GM18520 (cell line): Measurements from ENCODE around the gene EHD4.
A peak's percentile ranks its signal among the peaks of the same experiment; 100 is the strongest.

ENCODE experiments used
- ATAC-seq: cut with Tn5 transposase; IDR thresholded peaks from one replicate; pipeline ENCODE4 v1.9.1; 2021; ENCODE audit not compliant: unreplicated experiment

EHD4 gene

GRCh38 chr15:41921167-41921566 lies 51.2 kb downstream of the EHD4 start:
- no peak for ATAC-seq

GRCh38 chr15:41919954-41920538 lies 52.3 kb downstream of the EHD4 start:
- ATAC-seq: no peak

DNA sequence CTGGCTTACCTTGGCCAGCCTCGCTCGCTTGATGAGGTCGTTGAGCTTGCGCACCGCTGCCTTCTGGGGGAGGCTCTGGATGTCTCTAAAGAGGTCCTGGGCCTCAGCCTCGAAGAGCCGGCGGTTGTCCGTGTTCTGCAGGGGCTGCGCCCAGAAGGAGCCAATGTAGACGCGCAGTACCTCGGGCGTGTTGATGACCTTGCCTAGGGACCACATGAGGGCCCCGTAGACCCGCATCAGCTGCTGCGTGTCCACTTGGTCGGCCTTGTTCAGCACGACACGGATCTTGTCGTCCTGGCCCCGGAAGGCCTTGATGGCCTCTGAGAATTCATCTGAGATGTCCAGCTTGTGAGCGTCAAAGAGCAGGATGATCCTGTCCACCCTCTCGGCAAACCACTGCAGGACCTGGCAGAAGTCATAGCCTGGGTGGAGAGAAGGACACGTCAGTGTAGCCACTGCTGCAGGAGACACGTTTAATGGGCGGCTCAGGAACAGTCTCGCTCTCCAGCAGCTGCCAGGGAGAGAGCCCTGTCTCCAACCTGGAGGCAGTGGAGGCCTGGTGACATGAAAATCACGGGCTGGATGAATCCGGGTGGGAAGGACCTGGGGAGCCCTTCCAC lies 53.0 kb downstream of the EHD4 start:
- ATAC-seq: no peak

DNA sequence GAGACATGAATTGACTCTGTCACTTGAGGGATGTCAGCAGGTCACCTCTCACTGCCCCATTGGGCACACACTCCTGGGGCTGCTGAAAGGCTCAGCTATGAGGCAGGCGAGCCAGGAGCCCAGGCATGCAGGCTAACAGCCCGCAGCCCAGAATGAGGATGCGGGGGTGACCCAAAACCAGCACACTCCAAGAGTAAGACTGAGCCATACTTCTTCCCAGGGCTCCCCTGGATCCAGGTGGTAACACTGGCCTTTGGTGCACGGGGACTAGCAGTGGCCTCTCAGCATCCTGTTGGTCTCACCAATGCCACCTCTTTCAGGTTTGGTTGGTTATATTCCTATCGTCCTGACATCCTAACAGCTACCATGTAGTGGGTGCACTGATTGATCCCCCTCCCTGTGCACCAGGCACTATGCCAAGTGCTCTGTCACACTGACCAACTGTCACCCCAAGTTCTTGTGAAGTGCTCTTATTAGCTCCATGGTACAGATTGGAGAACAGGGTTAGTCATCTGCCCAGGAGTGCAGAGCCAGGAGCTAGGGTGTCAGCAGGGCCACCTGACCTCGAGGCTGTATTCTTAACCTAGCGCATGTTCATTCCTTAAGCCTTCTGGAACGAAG lies 53.7 kb downstream of the EHD4 start:
- ATAC-seq: no peak

GRCh38 chr15:41917767-41918430 lies 54.5 kb downstream of the EHD4 start:
- no peak for ATAC-seq

DNA sequence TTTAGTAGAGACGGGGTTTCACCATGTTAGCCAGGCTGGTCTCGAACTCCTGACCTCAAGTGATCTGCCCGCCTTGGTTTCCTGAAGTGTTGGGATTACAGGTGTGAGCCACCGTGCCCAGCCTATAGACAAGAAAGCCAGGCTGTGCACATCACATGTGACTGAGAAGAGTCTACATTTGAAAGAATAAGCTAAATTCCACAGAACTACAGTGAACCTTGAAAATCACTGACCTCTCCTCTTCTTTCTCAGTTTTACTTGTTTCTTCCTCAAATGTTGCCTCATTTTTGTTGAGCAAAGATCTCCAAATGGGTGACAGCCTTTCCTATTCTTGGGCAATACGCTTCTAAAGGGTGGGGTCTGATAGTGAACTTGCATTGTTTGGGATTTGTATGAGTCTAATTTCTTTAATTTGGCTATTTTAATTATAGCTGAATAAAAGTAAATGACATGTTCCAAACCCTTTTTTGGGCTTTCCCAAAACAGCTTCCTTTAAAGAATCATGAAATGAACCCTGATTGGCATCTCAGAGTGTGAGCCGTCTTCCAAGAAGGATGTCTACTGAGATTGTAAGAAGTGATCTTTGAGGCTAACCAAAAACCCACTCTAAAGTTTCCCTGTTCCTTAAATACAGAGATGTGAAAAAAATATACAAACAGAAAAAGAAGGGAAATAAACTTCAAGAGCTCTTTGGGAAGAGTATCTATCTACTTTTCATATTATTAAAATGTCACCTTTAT lies 56.9 kb downstream of the EHD4 start:
- no peak for ATAC-seq

GRCh38 chr15:41914411-41914810 lies 57.9 kb downstream of the EHD4 start:
- ATAC-seq: no peak

- no peak for ATAC-seq
These were observed 59.1 kb downstream of the EHD4 start for GRCh38 chr15:41913256-41913655.

GRCh38 chr15:41911691-41912345 lies 60.5 kb downstream of the EHD4 start:
- no peak for ATAC-seq

DNA sequence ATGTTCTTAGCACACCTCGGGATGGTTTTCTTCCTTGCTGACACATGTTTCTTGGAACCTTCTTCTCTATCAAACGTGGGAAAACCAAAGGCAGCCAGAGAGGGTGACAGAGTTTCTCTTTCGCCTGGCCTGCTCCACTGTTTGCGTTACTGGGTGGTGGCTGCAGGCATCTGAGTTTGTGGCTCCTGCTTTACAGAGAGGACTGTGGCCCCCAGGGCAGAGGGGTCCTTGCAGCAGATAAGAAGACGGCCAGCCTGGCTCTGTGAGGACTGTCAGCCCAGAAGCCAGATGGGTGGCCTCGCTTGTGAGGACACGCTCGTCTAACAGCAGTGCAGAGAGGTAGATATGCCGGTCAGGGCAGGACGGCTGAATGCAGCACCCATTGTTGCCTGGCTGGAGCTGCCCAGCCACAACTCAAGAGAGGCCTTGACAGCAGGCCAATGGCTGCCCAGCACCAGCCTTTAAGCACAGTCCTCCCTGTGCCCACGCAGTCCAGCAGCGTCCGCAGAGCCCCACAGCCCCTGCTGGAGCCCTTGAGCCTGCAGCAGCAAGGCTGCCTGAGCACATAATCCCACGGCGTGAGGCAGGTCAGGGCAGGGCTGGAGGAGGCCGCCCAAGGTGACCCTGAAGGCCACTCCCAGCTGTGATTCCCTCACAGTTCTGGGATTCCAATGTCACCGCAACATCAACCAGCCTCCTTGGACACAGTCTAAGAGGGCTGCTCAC lies 63.5 kb downstream of the EHD4 start:
- ATAC-seq: no peak

GRCh38 chr15:41907141-41907540 lies 65.2 kb downstream of the EHD4 start:
- ATAC-seq: no peak

DNA sequence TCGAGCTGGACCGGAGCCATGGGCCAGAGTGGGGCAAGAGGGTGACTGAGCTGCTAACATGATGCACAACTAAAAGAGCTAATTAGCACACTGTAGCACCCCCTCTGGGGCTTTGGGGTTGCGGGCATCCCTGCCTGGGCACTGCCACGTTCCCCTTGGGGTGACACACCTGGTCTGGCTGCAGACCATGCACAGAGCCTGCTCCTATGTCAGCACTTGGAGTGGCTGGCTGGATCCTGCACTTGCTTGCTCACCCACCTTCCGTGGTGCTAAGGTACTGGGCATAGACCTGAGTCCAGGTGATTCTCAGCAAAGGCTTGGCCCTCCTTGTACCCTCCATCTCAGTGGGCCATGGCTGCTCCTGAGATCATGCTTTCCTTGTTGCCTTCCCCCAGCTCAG lies 65.7 kb downstream of the EHD4 start:
- ATAC-seq: no peak

- no peak for ATAC-seq
These were observed 67.1 kb downstream of the EHD4 start for GRCh38 chr15:41905036-41905793.

DNA sequence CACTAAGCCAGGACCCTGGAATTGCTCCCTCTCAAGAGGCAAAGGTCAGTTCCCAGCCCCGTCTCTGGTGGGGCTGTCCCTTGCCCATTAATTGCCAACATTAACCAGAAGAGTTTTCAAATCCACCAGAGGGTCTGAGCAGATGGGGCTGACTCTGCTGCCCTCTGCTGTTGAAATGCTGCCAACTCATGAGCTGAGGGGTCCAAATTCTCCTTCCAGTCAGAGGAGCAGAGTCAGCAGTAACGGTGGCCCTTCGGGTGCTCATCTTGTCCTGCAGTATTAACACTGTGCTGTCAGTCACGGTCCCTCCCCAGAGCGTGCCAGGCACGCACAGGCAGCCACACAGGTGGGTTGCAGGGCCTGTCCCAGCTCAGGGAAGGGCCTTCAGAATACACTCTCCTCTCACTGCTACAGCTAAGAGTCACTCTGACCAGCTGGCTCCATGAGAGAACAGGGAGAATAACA lies 67.8 kb downstream of the EHD4 start:
- ATAC-seq: peak; percentile 65

GRCh38 chr15:41903782-41904181 lies 68.6 kb downstream of the EHD4 start:
- ATAC-seq: no peak

DNA sequence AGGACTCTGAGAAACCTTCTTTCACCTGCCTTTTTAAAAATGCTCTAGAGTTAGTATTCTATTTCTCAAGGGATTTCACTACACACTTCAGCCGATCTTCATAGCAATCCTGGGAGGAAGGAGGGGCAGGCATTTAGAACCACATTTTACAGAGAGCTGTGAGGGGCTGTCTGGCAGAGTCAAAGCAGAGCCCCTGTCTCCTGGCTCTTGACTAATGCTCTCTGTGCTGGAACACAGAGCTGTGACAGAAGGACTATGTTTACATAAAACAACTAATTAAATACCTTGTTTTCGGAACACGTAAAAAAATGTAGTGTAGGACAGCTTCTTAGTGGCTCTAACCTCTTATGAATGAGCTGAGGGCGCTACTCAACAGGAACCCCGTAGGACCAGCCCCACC lies 70.9 kb downstream of the EHD4 start:
- no peak for ATAC-seq

DNA sequence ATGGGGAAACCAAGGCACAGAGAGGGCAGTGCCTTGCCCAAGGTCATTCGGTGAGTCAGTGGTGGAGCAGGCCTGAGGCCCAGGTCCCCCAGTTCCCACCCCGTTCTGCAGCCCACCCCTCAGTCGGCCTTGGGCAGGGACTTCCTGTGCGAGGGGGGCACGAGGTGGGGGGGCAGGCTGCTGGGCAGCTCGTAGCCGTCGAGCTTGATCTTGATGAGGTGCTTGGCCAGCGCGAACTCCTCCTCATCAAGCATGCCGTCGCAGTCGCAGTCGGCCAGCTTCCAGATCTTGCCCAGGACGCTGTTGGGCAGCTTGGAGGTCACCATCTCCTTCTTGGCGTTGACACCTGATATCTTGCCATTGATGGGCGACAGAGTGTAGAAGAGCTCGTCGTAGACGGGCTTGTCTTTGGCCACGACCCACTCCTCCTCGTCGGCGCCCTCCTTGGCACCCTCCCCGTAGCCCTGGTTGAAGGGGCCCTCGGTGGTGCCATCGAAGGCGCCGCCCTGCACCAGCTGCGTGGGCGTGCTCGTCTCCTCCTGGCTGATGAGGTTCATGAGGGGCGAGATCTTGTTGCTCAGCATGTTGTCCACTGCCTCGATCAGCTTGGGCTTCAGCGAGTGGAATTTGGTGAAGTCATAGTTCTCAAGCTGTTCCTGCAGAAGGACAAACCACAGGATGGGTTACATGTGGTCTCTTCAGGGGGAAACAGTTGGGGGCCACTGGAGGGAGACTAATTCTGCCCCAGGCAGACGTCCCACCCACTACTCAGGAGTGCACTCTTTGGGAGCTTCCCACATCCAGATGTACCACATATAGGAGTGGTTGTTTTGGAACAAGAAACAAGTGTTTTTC lies 71.6 kb downstream of the EHD4 start:
- no peak for ATAC-seq

- no peak for ATAC-seq
These were observed 72.4 kb downstream of the EHD4 start for GRCh38 chr15:41899854-41900442.
